ENCODE data around the gene NPAT. TPM values are rescaled to one million over a fixed set of nuclear protein-coding genes. Genes with fewer than 3 reads are reported as not detected.

NPAT gene
- total RNA-seq, 1 experiment from 2014 or later, result 27.9 TPM

- ChIA-PET POLR2A (ENCODE audit: low non-redundant PET) (no interaction called here), CTCF (interaction anchor here (0.7 kb wide), 1 partner anchor 70 kb away, joined by 3 read pairs; no protein-coding TSS in a partner anchor)
- Histone ChIP-seq H3K27ac (ENCODE audit: low read depth, low read length, poor library complexity, severe bottlenecking) (no peak overlapping the region), H3K4me3 (ENCODE audit: low read depth, low read length, poor library complexity, severe bottlenecking) (no peak overlapping the region), H3K4me1 (ENCODE audit: insufficient read depth, low read length, poor library complexity, severe bottlenecking) (no peaks in the 10 kb centered on the region), H3K36me3 (ENCODE audit: insufficient read depth, low read length, poor library complexity, severe bottlenecking) (peaks cover 7% of the 10 kb centered on the region), H3K9me3 (ENCODE audit: low read depth, low read length, poor library complexity, severe bottlenecking) (no peaks in the 10 kb centered on the region), H3K27me3 (replicated peaks; ENCODE audit: insufficient read depth, low read depth, low read length, poor library complexity) (no peaks in the 10 kb centered on the region)
- BruUV-seq (replicated peaks), result no TSS peak
- intact Hi-C loops (cut with micrococcal nuclease; ENCODE audit: unreplicated experiment), result no loop called here
- DNase-seq (ENCODE audit: low spot score), result no peak
- TF ChIP-seq EZH2 (IDR thresholded peaks at IDR 0.05; ENCODE audit: borderline replicate concordance, low read depth, low read length, poor library complexity, severe bottlenecking) (no peak), CTCF (conservative IDR thresholded peaks at IDR 0.05; ENCODE audit: low read depth, low read length) (no peak)
Observed at GRCh38 chr11:108241330-108242037, 19.0 kb upstream of the NPAT start.

- intact Hi-C loops (cut with micrococcal nuclease; ENCODE audit: unreplicated experiment), result no loop called here
- no TSS peak for BruUV-seq (replicated peaks)
- DNase-seq (ENCODE audit: low spot score), result no peak
- no peaks in the 10 kb centered on the region for H3K4me1 ChIP-seq (ENCODE audit: insufficient read depth, low read length, poor library complexity, severe bottlenecking)
- H3K27me3 ChIP-seq (replicated peaks; ENCODE audit: insufficient read depth, low read depth, low read length, poor library complexity), result no peaks in the 10 kb centered on the region
- no peak overlapping the region for H3K4me3 ChIP-seq (ENCODE audit: low read depth, low read length, poor library complexity, severe bottlenecking)
- no peak for TF ChIP-seq CTCF (conservative IDR thresholded peaks at IDR 0.05; ENCODE audit: low read depth, low read length)
- TF ChIP-seq EZH2 (IDR thresholded peaks at IDR 0.05; ENCODE audit: borderline replicate concordance, low read depth, low read length, poor library complexity, severe bottlenecking), result no peak
- ChIA-PET POLR2A (ENCODE audit: low non-redundant PET) (no interaction called here), CTCF (no interaction called here)
- no peak overlapping the region for H3K27ac ChIP-seq (ENCODE audit: low read depth, low read length, poor library complexity, severe bottlenecking)
- H3K9me3 ChIP-seq (ENCODE audit: low read depth, low read length, poor library complexity, severe bottlenecking), result no peaks in the 10 kb centered on the region
- peaks cover 19% of the 10 kb centered on the region for H3K36me3 ChIP-seq (ENCODE audit: insufficient read depth, low read length, poor library complexity, severe bottlenecking)
Observed at GRCh38 chr11:108239076-108239475, 16.6 kb upstream of the NPAT start.

- POLR2A ChIA-PET (ENCODE audit: low non-redundant PET), result no interaction called here
- Histone ChIP-seq H3K9me3 (ENCODE audit: low read depth, low read length, poor library complexity, severe bottlenecking) (no peaks in the 10 kb centered on the region), H3K36me3 (ENCODE audit: insufficient read depth, low read length, poor library complexity, severe bottlenecking) (peaks cover 24% of the 10 kb centered on the region), H3K27ac (ENCODE audit: low read depth, low read length, poor library complexity, severe bottlenecking) (no peak overlapping the region), H3K4me1 (ENCODE audit: insufficient read depth, low read length, poor library complexity, severe bottlenecking) (no peaks in the 10 kb centered on the region), H3K27me3 (replicated peaks; ENCODE audit: insufficient read depth, low read depth, low read length, poor library complexity) (no peaks in the 10 kb centered on the region), H3K4me3 (ENCODE audit: low read depth, low read length, poor library complexity, severe bottlenecking) (no peak overlapping the region)
- TF ChIP-seq CTCF (conservative IDR thresholded peaks at IDR 0.05; ENCODE audit: low read depth, low read length) (no peak), EZH2 (IDR thresholded peaks at IDR 0.05; ENCODE audit: borderline replicate concordance, low read depth, low read length, poor library complexity, severe bottlenecking) (no peak)
- intact Hi-C loops (cut with micrococcal nuclease; ENCODE audit: unreplicated experiment), result no loop called here
- CTCF ChIA-PET, result no interaction called here
- BruUV-seq (replicated peaks), result no TSS peak
- DNase-seq (ENCODE audit: low spot score), result no peak
Observed at GRCh38 chr11:108237058-108237481, 14.6 kb upstream of the NPAT start.

Data from A673 (cell line).